Prostate gland (tissue), 2 donors: ENCODE measurements around the gene CCSER1. TPM values are rescaled to one million over a fixed set of nuclear protein-coding genes. Genes with fewer than 3 reads are reported as not detected.

Experiments used
- DNase-seq: peaks from one replicate; pipeline ENCODE4 v3.0.0-alpha.2; 2019; ENCODE audit warnings: low spot score
- H3K27ac ChIP-seq, 2 donors: fragments of 200-600 bp; sonication (generic); 2 replicates each; pipeline ENCODE4 v1.5.1; 2017 to 2019
- H3K27me3 ChIP-seq: fragments of 200-600 bp; sonication (generic); replicated peaks from 2 replicates; pipeline ENCODE4 v1.5.1; 2019; ENCODE audit not compliant: insufficient read depth
- H3K36me3 ChIP-seq, 2 donors: fragments of 200-600 bp; sonication (generic); 1 replicate in 1 of 2; 2 replicates in 1 of 2; pipeline versions ENCODE4 v1.5.1 to v1.8.1; 2017 to 2019
- H3K4me1 ChIP-seq: fragments of 200-600 bp; sonication (generic); replicated peaks from 2 replicates; pipeline ENCODE4 v1.5.1; 2019
- H3K4me3 ChIP-seq, 2 donors: fragments of 200-600 bp; sonication (generic); 2 replicates each; pipeline ENCODE4 v1.5.1; 2017 to 2019
- H3K9me3 ChIP-seq: fragments of 200-600 bp; sonication (generic); 2 replicates; pipeline ENCODE4 v1.5.1; 2017
- CTCF ChIP-seq, 4 experiments: fragments of 200-600 bp in 2 of 4; fragments of 450-650 bp in 2 of 4; sonication (generic) in 2 of 4; IDR thresholded peaks; 1 replicate in 3 of 4; 2 replicates in 1 of 4; pipeline ENCODE4 v1.5.1; 2016 to 2019; ENCODE audit warnings: antibody characterized with exemption in 4 of 4, mild to moderate bottlenecking in 2 of 4, moderate library complexity in 2 of 4
- POLR2A ChIP-seq: fragments of 450-650 bp; IDR thresholded peaks from one replicate; pipeline ENCODE4 v1.6.1; 2016; ENCODE audit warnings: antibody characterized with exemption, mild to moderate bottlenecking
- POLR2AphosphoS5 ChIP-seq: sonication (generic); formaldehyde crosslinking; IDR thresholded peaks from one replicate; pipeline ENCODE4 v1.6.1; 2017; ENCODE audit warnings: antibody characterized with exemption
- WGBS: methylation state at CpG from one replicate; pipeline ENCODE4 v1.1.5; 2018; 5-methylcytosine and 5-hydroxymethylcytosine counted together
- intact Hi-C: fragments of 100-400 bp; cut with DNase I; formaldehyde crosslinking; loops from one replicate; pipeline ENCODE4 v1.14.2; 2022
- total RNA-seq, 2 donors: library from RNA; depleted of rRNA; stranded (reverse); fragments of >200 nt; gene quantifications; one replicate each; pipeline ENCODE4 v1.1.0, GENCODE V29; 2016

Gene CCSER1
- total RNA-seq, 2 donors from 2014 or later: 11.9 to 32.2 TPM

- TF ChIP-seq POLR2AphosphoS5: no peak
- TF ChIP-seq POLR2A: no peak
- no peak for TF ChIP-seq CTCF (IDR thresholded peaks at IDR 0.05)
- H3K36me3 ChIP-seq: no peaks in the 10 kb centered on the region
- no peak overlapping the region for H3K27ac ChIP-seq
- no peaks in the 10 kb centered on the region for H3K4me1 ChIP-seq
- no peak overlapping the region for H3K4me3 ChIP-seq
- intact Hi-C loops: no loop called here
- no peak for DNase-seq
- no peaks in the 10 kb centered on the region for H3K9me3 ChIP-seq
- no peaks in the 10 kb centered on the region for H3K27me3 ChIP-seq
These were observed 1375.2 kb downstream of the CCSER1 start for GRCh38 chr4:91502365-91502764.

GRCh38 chr4:91513326-91513725 lies 1386.1 kb downstream of the CCSER1 start:
- H3K4me1 ChIP-seq: no peaks in the 10 kb centered on the region
- no peaks in the 10 kb centered on the region for H3K27me3 ChIP-seq
- no peak overlapping the region for H3K4me3 ChIP-seq
- DNase-seq: no peak
- H3K9me3 ChIP-seq: no peaks in the 10 kb centered on the region
- H3K27ac ChIP-seq: no peak overlapping the region
- TF ChIP-seq CTCF (IDR thresholded peaks at IDR 0.05) (no peak), POLR2AphosphoS5 (no peak), POLR2A (no peak)
- intact Hi-C loops: no loop called here
- no peaks in the 10 kb centered on the region for H3K36me3 ChIP-seq

- Histone ChIP-seq H3K27ac (no peak overlapping the region), H3K4me3 (no peak overlapping the region), H3K9me3 (no peaks in the 10 kb centered on the region), H3K27me3 (no peaks in the 10 kb centered on the region), H3K36me3 (no peaks in the 10 kb centered on the region), H3K4me1 (no peaks in the 10 kb centered on the region)
- TF ChIP-seq POLR2A (no peak), CTCF (IDR thresholded peaks at IDR 0.05) (no peak), POLR2AphosphoS5 (no peak)
- WGBS: 97% methylated on average over 6 of the region's 6 CpGs
- no peak for DNase-seq
- intact Hi-C loops: no loop called here
These were observed 1392.0 kb downstream of the CCSER1 start for GRCh38 chr4:91519155-91519554.

- 52% methylated on average over 1 of the region's 1 CpG for WGBS
- Histone ChIP-seq H3K36me3 (no peaks in the 10 kb centered on the region), H3K4me3 (no peak overlapping the region), H3K4me1 (no peaks in the 10 kb centered on the region), H3K27me3 (no peaks in the 10 kb centered on the region), H3K27ac (no peak overlapping the region), H3K9me3 (no peaks in the 10 kb centered on the region)
- TF ChIP-seq POLR2AphosphoS5 (no peak), CTCF (IDR thresholded peaks at IDR 0.05) (no peak), POLR2A (no peak)
- no peak for DNase-seq
- intact Hi-C loops: no loop called here
These were observed 1398.4 kb downstream of the CCSER1 start for GRCh38 chr4:91525621-91526020.

- TF ChIP-seq CTCF (IDR thresholded peaks at IDR 0.05) (no peak), POLR2A (no peak), POLR2AphosphoS5 (no peak)
- Histone ChIP-seq H3K36me3 (no peaks in the 10 kb centered on the region), H3K4me3 (no peak overlapping the region), H3K27ac (no peak overlapping the region), H3K9me3 (no peaks in the 10 kb centered on the region), H3K4me1 (no peaks in the 10 kb centered on the region), H3K27me3 (no peaks in the 10 kb centered on the region)
- no peak for DNase-seq
- intact Hi-C loops: no loop called here
These were observed 1399.9 kb downstream of the CCSER1 start for GRCh38 chr4:91527056-91527455.
